Measurements from ENCODE around the gene USH2A. TPM values are rescaled to one million over a fixed set of nuclear protein-coding genes. Genes with fewer than 3 reads are reported as not detected.

Gene USH2A
- total RNA-seq, 4 donors from 2014 or later: 0.14 TPM; not detected in 3

DNA sequence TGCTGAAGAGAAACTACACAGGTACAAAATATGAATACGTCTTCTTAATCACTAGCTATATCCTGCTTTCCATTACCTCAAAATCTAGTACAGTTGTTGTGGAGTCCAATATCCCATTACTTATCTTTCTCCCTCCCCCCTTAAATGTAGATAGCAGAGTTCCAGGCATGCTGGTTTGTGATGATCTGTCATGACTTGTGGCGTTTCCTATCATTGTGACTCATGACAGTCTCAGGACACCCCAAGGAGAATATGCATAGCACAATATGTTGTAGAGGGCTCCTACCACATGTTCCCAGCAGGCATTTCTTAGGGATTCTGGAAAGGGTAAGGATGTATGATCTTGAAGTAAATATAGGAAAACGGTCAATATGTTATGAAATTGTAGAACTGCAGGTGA is 206.9 kb downstream of the USH2A start:
- TF ChIP-seq, protein P1, sequence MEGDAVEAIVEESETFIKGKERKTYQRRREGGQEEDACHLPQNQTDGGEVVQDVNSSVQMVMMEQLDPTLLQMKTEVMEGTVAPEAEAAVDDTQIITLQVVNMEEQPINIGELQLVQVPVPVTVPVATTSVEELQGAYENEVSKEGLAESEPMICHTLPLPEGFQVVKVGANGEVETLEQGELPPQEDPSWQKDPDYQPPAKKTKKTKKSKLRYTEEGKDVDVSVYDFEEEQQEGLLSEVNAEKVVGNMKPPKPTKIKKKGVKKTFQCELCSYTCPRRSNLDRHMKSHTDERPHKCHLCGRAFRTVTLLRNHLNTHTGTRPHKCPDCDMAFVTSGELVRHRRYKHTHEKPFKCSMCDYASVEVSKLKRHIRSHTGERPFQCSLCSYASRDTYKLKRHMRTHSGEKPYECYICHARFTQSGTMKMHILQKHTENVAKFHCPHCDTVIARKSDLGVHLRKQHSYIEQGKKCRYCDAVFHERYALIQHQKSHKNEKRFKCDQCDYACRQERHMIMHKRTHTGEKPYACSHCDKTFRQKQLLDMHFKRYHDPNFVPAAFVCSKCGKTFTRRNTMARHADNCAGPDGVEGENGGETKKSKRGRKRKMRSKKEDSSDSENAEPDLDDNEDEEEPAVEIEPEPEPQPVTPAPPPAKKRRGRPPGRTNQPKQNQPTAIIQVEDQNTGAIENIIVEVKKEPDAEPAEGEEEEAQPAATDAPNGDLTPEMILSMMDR (IDR thresholded peaks at IDR 0.05): no peak
- TF ChIP-seq POLR2A (IDR thresholded peaks at IDR 0.05): no peak
- H3K9me3 ChIP-seq: no peaks in the 10 kb centered on the region
- H3K27me3 ChIP-seq: no peaks in the 10 kb centered on the region
- no peaks in the 10 kb centered on the region for H3K4me1 ChIP-seq
- no peaks in the 10 kb centered on the region for H3K36me3 ChIP-seq
- H3K27ac ChIP-seq: no peak overlapping the region
- intact Hi-C loops (cut with DNase I; ENCODE audit: low total_unique reads): no loop called here
- no peak for DNase-seq
- no peak overlapping the region for H3K4me3 ChIP-seq

DNA sequence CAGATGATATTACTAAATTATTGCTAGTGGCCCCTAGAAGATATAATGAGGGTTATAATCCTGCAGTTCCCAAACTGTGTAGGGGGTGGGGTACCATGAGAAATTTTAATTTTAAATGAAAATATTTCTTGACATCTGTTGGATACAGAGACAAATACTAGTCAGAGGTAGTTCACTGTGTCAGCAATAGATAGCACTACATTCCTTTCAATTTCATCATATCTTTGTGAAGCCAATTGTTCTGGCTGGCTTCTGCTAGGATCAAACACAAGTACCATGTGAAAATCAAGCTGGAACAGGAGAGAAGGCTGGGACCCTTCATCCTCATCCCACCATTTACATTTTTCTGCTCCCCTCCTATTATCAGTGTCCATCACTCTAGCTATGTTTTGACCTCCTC is 208.1 kb downstream of the USH2A start:
- H3K27ac ChIP-seq: no peak overlapping the region
- no peaks in the 10 kb centered on the region for H3K27me3 ChIP-seq
- H3K4me3 ChIP-seq: no peak overlapping the region
- DNase-seq: no peak
- intact Hi-C loops (cut with DNase I; ENCODE audit: low total_unique reads): no loop called here
- H3K9me3 ChIP-seq: no peaks in the 10 kb centered on the region
- no peaks in the 10 kb centered on the region for H3K36me3 ChIP-seq
- no peaks in the 10 kb centered on the region for H3K4me1 ChIP-seq
- no peak for TF ChIP-seq POLR2A (IDR thresholded peaks at IDR 0.05)
- TF ChIP-seq, protein P1 (IDR thresholded peaks at IDR 0.05): no peak

DNA sequence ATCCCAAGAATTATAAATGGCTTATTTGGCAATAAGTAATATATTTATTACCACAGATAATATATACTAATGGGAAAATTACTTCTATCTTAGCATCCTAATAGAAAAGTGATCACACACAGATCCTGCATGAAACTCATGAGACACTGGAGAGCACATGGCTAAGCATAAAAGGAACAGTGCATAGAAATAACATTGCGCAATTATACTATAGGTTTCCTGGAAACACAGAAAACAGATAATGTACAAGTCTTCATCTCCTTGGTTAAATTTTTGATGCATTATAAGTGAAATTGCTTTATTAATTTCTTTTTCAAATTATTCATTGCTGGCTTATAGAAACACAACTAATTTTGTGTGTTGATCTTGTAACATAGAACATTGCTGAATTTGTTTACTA is 210.4 kb downstream of the USH2A start:
- Histone ChIP-seq H3K4me1 (no peaks in the 10 kb centered on the region), H3K27me3 (no peaks in the 10 kb centered on the region), H3K36me3 (no peaks in the 10 kb centered on the region), H3K4me3 (no peak overlapping the region), H3K27ac (no peak overlapping the region), H3K9me3 (no peaks in the 10 kb centered on the region)
- intact Hi-C loops (cut with DNase I; ENCODE audit: low total_unique reads): no loop called here
- DNase-seq: no peak
- TF ChIP-seq, protein P1 (IDR thresholded peaks at IDR 0.05): no peak
- no peak for TF ChIP-seq POLR2A (IDR thresholded peaks at IDR 0.05)

DNA sequence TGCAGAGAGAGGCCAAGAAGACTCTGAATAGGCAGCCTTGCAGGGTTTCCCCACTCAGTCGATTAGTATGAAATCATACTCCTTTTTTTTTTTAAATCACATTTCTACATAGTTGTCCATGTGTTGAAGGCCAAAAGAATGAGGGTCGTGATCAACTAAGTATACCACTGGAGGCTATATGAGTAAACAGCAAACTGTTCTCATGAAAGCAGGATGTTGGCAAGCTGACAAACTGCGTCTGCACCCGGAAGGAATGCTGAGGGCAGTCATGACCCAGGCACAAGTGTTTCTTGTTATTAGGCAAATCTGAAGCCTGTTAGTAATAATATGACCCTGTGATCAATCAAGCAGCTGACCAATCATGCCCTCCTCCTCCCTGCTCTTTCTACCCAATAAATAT is 213.2 kb downstream of the USH2A start:
- no peak for TF ChIP-seq POLR2A (IDR thresholded peaks at IDR 0.05)
- TF ChIP-seq, protein P1 (IDR thresholded peaks at IDR 0.05): no peak
- Histone ChIP-seq H3K36me3 (no peaks in the 10 kb centered on the region), H3K9me3 (no peaks in the 10 kb centered on the region), H3K4me3 (no peak overlapping the region), H3K27ac (no peak overlapping the region), H3K4me1 (no peaks in the 10 kb centered on the region), H3K27me3 (no peaks in the 10 kb centered on the region)
- DNase-seq: no peak
- intact Hi-C loops (cut with DNase I; ENCODE audit: low total_unique reads): no loop called here

DNA sequence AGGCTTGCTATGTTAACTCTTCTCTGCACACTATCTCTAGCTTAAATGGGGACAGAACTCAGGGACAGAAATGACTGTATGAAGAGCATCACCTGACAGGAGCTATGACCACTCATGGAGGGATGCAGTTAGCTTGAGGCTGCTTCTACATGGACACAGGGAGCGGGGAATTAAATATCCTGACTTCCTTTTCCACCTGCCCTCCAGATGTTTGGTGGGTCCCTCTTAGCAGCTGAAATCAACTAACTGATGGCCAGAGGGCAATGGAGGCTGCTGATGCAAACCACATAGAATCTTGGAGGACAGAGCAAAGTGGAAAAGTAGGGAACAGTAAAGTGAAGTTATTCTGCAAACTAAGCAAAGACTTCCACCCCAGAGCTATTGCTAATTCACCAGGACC is 214.1 kb downstream of the USH2A start:
- intact Hi-C loops (cut with DNase I; ENCODE audit: low total_unique reads): no loop called here
- H3K4me3 ChIP-seq: no peak overlapping the region
- H3K27me3 ChIP-seq: no peaks in the 10 kb centered on the region
- no peak for TF ChIP-seq POLR2A (IDR thresholded peaks at IDR 0.05)
- TF ChIP-seq, protein P1 (IDR thresholded peaks at IDR 0.05): no peak
- no peaks in the 10 kb centered on the region for H3K36me3 ChIP-seq
- H3K4me1 ChIP-seq: no peaks in the 10 kb centered on the region
- H3K9me3 ChIP-seq: no peaks in the 10 kb centered on the region
- no peak for DNase-seq
- no peak overlapping the region for H3K27ac ChIP-seq
